Measurements from ENCODE around the gene MYO18B. TPM values are rescaled to one million over a fixed set of nuclear protein-coding genes. Genes with fewer than 3 reads are reported as not detected.

The MYO18B gene
- total RNA-seq, 1 donor: under 0.01 TPM

- H3K4me3 ChIP-seq (ENCODE audit: low read depth, low read length): no peak overlapping the region
- DNase-seq (ENCODE audit: low read depth): no peak
- no peak for TF ChIP-seq CTCF (IDR thresholded peaks at IDR 0.05; ENCODE audit: insufficient read depth, low read depth, low read length)
These were observed 275.9 kb downstream of the MYO18B start for GRCh38 chr22:26017932-26018331.

- H3K4me3 ChIP-seq (ENCODE audit: low read depth, low read length): no peak overlapping the region
- TF ChIP-seq CTCF (IDR thresholded peaks at IDR 0.05; ENCODE audit: insufficient read depth, low read depth, low read length): no peak
- no peak for DNase-seq (ENCODE audit: low read depth)
These were observed 277.6 kb downstream of the MYO18B start for GRCh38 chr22:26019596-26019995.

GRCh38 chr22:26021516-26021915 lies 279.5 kb downstream of the MYO18B start:
- TF ChIP-seq CTCF (IDR thresholded peaks at IDR 0.05; ENCODE audit: insufficient read depth, low read depth, low read length): no peak
- DNase-seq (ENCODE audit: low read depth): no peak
- H3K4me3 ChIP-seq (ENCODE audit: low read depth, low read length): no peak overlapping the region

DNA sequence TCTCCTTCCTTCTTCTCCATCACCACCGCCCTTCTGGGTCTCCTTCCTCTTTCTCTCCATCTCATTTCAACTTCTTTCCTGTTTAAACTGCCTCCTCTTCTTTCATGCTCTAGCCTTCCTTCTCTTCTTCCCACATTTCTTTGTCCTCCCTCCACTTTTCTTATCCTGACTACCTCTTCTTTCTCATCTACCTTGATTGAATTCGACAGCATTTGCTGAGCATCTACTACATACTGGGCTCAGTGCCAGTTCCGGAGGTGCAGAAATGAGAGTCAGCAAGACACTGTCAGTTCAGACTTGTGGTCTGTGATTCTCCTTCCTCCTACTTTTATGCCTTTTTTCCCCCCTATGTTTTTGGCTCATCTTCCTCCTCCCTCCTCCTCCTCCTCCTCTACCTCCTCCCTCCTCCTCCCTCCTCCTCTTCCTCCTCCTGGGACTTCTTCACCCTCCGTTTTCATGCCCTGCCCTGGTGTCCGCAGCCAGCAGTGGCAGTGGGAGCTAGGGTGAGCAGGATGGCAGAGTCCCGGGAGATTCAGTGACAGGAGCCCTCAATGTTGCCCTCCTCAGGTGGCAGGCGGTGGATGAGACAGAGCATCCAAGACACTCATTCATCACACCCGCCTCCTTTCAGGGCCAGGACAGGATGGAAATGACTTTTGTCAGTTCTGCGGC lies 281.3 kb downstream of the MYO18B start:
- DNase-seq (ENCODE audit: low read depth): no peak
- H3K4me3 ChIP-seq (ENCODE audit: low read depth, low read length): no peak overlapping the region
- TF ChIP-seq CTCF (IDR thresholded peaks at IDR 0.05; ENCODE audit: insufficient read depth, low read depth, low read length): no peak

DNA sequence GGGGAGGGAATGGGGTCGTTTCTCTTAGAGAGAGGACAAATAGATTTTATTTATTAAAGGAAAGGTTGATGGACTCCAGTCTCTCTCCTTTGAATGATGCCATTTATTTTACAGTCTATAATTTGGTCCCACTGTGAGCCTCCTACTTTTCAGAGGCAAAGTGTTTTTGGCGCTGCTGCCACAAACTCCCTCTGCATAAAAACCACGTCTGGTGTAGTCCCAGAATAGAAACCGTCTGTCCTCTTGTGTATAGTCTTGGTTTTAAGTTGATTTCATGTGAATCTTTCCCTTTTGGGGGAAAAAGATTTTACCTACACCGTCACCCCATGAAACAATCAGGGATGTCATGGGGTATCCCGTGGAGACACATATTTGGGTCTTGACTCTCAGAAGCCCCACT lies 283.6 kb downstream of the MYO18B start:
- no peak overlapping the region for H3K4me3 ChIP-seq (ENCODE audit: low read depth, low read length)
- DNase-seq (ENCODE audit: low read depth): no peak
- TF ChIP-seq CTCF (IDR thresholded peaks at IDR 0.05; ENCODE audit: insufficient read depth, low read depth, low read length): no peak

GRCh38 chr22:26027341-26027740 lies 285.4 kb downstream of the MYO18B start:
- no peak for DNase-seq (ENCODE audit: low read depth)
- no peak for TF ChIP-seq CTCF (IDR thresholded peaks at IDR 0.05; ENCODE audit: insufficient read depth, low read depth, low read length)
- H3K4me3 ChIP-seq (ENCODE audit: low read depth, low read length): no peak overlapping the region

DNA sequence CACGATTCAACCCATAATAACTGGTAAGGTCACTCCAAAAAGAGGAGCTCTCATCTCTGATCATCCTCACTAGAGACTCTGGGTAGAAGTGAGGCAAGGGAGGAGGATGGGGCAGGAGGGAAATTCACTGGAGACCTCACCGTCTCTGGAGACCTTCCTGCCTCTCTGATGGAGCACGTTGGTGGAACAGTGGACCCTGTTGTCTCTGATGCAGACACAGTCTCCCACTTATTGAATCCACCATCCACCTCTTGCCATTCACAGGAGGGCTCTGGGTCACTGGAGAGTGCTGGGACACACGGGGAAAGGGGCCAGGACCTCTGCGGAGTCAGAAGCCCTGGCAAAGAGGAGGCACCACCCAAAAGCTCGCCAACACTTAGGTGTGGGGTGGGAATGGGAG lies 289.7 kb downstream of the MYO18B start:
- TF ChIP-seq CTCF (IDR thresholded peaks at IDR 0.05; ENCODE audit: insufficient read depth, low read depth, low read length): no peak
- DNase-seq (ENCODE audit: low read depth): no peak
- no peak overlapping the region for H3K4me3 ChIP-seq (ENCODE audit: low read depth, low read length)
